Parathyroid adenoma (tissue), 2 donors: ENCODE results near the gene ARSB.

Source experiments
- H2AFZ ChIP-seq: fragments of 300-600 bp; sonication (generic); one replicate; pipeline ENCODE4 v1.7.0; 2017; ENCODE audit warnings: antibody characterized with exemption, mild to moderate bottlenecking
- H3K27ac ChIP-seq: fragments of 300-600 bp; sonication (generic); one replicate; pipeline ENCODE4 v1.7.0; 2017
- H3K27me3 ChIP-seq: fragments of 300-600 bp; sonication (generic); one replicate; pipeline ENCODE4 v1.7.0; 2017; ENCODE audit warnings: low read length; ENCODE audit not compliant: control insufficient read depth, insufficient read depth
- H3K36me3 ChIP-seq: fragments of 300-600 bp; sonication (generic); one replicate; pipeline ENCODE4 v1.7.0; 2017; ENCODE audit warnings: low read length; ENCODE audit not compliant: control insufficient read depth, insufficient read depth
- H3K4me1 ChIP-seq: fragments of 300-600 bp; sonication (generic); one replicate; pipeline ENCODE4 v1.7.0; 2017; ENCODE audit warnings: control low read depth
- H3K4me2 ChIP-seq: fragments of 300-600 bp; sonication (generic); one replicate; pipeline ENCODE4 v1.7.0; 2017; ENCODE audit warnings: low read length
- H3K4me3 ChIP-seq: fragments of 300-600 bp; sonication (generic); one replicate; pipeline ENCODE4 v1.7.0; 2017; ENCODE audit warnings: low read depth, low read length
- H3K79me2 ChIP-seq: fragments of 300-600 bp; sonication (generic); one replicate; pipeline ENCODE4 v1.7.0; 2017; ENCODE audit warnings: control low read depth
- H3K9ac ChIP-seq: fragments of 300-600 bp; sonication (generic); one replicate; pipeline ENCODE4 v1.7.0; 2017; ENCODE audit warnings: mild to moderate bottlenecking
- H3K9me3 ChIP-seq: fragments of 300-600 bp; sonication (generic); one replicate; pipeline ENCODE4 v1.7.0; 2017; ENCODE audit warnings: low read length; ENCODE audit not compliant: control insufficient read depth
- TF ChIP-seq, protein P1 (sequence below): fragments of 300-600 bp; sonication (generic); IDR thresholded peaks from one replicate; pipeline ENCODE4 v1.7.0; 2017; ENCODE audit warnings: antibody characterized with exemption, mild to moderate bottlenecking
- donor health status: primary hyperparathyroidism.

The ARSB gene

DNA sequence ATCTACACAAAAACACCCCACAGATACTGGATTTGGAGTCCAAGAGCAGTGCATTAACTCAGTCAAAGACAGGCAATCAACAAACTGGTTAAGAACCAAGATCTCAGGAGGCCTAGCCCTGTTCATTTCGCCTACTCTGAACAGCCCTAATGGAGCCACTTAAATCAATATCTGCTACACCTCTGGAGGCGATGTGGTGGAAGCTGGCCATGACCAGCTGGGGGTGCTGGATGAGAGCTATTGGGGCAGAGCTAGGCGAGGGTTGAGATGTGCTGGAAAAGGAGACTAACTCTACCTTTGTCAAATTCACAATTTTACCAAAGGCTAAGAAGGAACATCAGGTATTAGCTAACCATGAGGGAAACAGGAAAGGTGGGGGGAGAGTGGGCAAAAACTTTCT lies 23.3 kb upstream of the ARSB start:
- Histone ChIP-seq H3K4me1 (no peaks in the 10 kb centered on the region), H3K27me3 (no peaks in the 10 kb centered on the region), H3K79me2 (no peaks in the 10 kb centered on the region), H2AFZ (no peak overlapping the region), H3K9me3 (no peaks in the 10 kb centered on the region), H3K4me2 (no peak overlapping the region), H3K36me3 (no peaks in the 10 kb centered on the region), H3K4me3 (no peak overlapping the region), H3K9ac (no peak overlapping the region), H3K27ac (no peak overlapping the region)
- TF ChIP-seq, protein P1, sequence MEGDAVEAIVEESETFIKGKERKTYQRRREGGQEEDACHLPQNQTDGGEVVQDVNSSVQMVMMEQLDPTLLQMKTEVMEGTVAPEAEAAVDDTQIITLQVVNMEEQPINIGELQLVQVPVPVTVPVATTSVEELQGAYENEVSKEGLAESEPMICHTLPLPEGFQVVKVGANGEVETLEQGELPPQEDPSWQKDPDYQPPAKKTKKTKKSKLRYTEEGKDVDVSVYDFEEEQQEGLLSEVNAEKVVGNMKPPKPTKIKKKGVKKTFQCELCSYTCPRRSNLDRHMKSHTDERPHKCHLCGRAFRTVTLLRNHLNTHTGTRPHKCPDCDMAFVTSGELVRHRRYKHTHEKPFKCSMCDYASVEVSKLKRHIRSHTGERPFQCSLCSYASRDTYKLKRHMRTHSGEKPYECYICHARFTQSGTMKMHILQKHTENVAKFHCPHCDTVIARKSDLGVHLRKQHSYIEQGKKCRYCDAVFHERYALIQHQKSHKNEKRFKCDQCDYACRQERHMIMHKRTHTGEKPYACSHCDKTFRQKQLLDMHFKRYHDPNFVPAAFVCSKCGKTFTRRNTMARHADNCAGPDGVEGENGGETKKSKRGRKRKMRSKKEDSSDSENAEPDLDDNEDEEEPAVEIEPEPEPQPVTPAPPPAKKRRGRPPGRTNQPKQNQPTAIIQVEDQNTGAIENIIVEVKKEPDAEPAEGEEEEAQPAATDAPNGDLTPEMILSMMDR = no peak

DNA sequence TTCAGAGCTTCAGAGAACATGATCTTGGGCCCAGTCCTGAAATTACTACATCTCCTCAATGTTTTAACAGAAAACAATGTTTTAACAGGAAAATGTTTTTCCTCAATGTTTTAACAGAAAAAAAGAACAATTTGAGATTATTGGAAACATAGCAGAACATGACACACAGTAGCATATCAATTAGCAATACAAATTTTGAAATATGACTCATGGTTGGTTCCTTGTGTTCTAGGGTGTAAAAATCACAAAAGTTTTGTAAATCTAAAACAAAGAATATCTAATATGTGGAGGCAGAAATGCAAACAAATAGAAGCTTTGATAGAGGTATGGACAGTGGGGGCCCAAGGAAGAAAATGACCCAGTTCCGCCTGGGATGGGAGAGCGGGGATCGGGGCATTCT lies 22.8 kb upstream of the ARSB start:
- Histone ChIP-seq H3K4me2 (no peak overlapping the region), H3K27me3 (no peaks in the 10 kb centered on the region), H3K79me2 (no peaks in the 10 kb centered on the region), H3K4me1 (no peaks in the 10 kb centered on the region), H2AFZ (no peak overlapping the region), H3K9ac (no peak overlapping the region), H3K9me3 (no peaks in the 10 kb centered on the region), H3K36me3 (no peaks in the 10 kb centered on the region), H3K4me3 (no peak overlapping the region), H3K27ac (no peak overlapping the region)
- TF ChIP-seq, protein P1 = no peak

DNA sequence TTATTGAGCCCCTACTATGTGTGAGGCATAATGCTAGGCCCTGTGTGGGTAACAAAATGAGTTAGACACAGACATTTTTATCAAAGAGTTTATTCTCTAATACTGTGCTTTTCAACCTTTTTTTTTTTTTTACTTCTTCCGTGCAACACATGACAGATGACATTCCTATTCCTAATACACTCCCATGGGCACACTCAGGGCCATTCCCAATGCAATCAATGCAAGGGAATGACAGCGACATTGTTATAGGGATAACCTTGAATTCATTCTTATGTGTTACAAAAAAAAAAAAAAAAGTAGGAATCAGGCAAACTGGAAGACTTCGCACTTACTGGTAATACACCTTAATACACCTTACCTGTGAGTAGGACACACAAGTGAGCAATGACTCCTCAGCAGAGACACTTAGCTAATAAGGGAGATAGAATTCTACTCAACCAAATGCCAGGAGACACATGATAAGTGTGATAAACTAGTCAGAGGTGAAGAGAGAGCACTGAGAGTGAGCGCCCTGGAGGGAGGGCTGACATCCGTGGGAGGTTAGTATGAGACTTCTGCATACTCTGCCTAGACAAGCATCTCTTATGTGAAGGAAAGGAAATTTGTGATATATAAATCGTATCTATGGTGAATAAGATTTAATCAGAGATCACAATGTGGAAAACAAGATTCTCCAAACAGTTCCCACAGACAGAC lies 21.0 kb upstream of the ARSB start:
- Histone ChIP-seq H3K27me3 (no peaks in the 10 kb centered on the region), H3K79me2 (no peaks in the 10 kb centered on the region)
- TF ChIP-seq, protein P1 = no peak

DNA sequence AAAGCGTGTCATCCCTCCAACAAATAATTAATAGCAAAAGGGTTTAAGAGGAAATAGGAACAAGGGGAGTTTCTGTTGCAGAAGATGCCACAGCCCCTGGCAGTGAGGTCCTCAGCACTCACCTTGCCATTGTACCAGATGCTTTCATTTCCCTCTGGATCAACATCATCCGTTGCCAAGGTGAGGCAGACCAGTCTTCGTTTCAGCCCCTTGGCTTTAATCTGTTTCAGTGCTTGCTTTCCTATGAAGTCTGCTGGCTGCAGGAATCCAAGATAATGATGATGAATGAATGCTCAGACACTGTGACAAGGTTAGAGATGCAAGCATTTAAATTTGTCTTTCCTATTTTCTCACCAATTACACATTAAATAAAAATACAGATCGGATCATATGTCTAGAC lies 20.0 kb upstream of the ARSB start:
- no peaks in the 10 kb centered on the region for H3K27me3 ChIP-seq
- no peak overlapping the region for H3K9ac ChIP-seq

More for the DNA sequence above, 21.0 kb upstream of the ARSB start:
- Histone ChIP-seq H3K36me3 (no peaks in the 10 kb centered on the region), H3K9ac (no peak overlapping the region), H2AFZ (no peak overlapping the region), H3K27ac (no peak overlapping the region), H3K4me1 (no peaks in the 10 kb centered on the region), H3K9me3 (no peaks in the 10 kb centered on the region), H3K4me2 (no peak overlapping the region), H3K4me3 (no peak overlapping the region)

More for the DNA sequence above, 20.0 kb upstream of the ARSB start:
- H3K27ac ChIP-seq = no peak overlapping the region
- no peak overlapping the region for H3K4me2 ChIP-seq
- no peak overlapping the region for H3K4me3 ChIP-seq
- TF ChIP-seq, protein P1 = no peak
- no peaks in the 10 kb centered on the region for H3K79me2 ChIP-seq
- no peak overlapping the region for H2AFZ ChIP-seq
- no peaks in the 10 kb centered on the region for H3K9me3 ChIP-seq
- no peaks in the 10 kb centered on the region for H3K36me3 ChIP-seq
- H3K4me1 ChIP-seq = no peaks in the 10 kb centered on the region
